Amniotic epithelial cell (primary cell): ENCODE results near the gene COMMD3.
"Not testable (repeated sequence)": the region's sequence is repeated elsewhere in the genome, so short reads cannot be mapped to it uniquely, and the experiment has no call there.

ENCODE experiments used
- DNase-seq: peaks from one replicate; pipeline ENCODE4 v3.0.0-alpha.2; 2010; ENCODE audit warnings: low read depth

COMMD3 gene

GRCh38 chr10:22338931-22339330 is 22.7 kb downstream of the COMMD3 start:
- DNase-seq = no peak

DNA sequence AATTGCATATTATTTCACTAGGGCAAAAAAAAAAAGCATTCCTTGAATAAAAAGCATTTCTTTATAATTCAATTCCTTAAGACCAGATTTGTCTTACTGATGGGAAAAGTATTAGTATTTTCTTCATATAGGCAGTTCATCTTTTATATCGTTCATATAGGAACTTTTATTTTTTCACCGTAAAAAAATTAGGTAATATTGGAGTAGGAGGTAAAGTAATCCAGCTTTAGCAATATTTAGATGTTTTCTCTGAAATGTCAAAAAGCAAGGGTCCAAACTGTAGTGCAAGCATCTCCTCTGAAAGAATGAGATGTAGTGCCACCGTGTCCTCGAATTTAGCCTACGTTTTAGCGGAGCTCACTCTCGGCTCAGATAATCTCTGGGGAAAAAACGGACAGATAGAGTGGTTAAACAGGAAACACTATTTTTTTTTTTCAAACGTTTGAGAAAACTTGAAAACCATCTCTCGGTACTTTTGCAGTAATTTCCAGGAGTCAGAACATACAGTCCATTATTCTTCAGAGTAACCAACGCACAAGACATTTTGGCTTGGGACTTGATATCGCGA is 23.7 kb downstream of the COMMD3 start:
- no peak for DNase-seq

GRCh38 chr10:22340329-22341189 is 24.4 kb downstream of the COMMD3 start:
- DNase-seq = peak; percentile 67

- no peak for DNase-seq
Measured at GRCh38 chr10:22341190-22341925, 25.2 kb downstream of the COMMD3 start.

- DNase-seq = no peak
Measured at GRCh38 chr10:22341926-22342196, 25.7 kb downstream of the COMMD3 start.

- no peak for DNase-seq
Measured at GRCh38 chr10:22342421-22342820, 26.2 kb downstream of the COMMD3 start.

DNA sequence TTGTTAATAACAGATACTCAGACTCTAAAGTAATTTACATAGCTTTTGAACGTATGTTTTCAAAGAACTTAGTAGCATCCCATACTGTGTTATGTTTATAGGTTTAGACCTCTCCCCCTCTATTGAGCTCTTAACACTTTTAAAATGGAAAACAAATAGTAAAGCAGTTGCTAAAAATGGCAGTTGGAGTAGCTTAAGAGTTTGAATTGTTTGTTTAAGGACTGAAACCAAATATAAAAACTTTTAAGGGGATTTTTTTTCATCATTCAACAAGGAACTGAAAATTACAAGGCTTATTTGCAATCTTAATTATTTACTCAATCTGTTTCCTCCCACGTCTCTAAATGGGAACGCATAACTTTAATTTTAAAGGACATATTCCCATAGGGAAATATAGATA is 27.5 kb downstream of the COMMD3 start:
- no peak for DNase-seq

GRCh38 chr10:22344249-22344648 is 28.1 kb downstream of the COMMD3 start:
- DNase-seq = no peak

DNA sequence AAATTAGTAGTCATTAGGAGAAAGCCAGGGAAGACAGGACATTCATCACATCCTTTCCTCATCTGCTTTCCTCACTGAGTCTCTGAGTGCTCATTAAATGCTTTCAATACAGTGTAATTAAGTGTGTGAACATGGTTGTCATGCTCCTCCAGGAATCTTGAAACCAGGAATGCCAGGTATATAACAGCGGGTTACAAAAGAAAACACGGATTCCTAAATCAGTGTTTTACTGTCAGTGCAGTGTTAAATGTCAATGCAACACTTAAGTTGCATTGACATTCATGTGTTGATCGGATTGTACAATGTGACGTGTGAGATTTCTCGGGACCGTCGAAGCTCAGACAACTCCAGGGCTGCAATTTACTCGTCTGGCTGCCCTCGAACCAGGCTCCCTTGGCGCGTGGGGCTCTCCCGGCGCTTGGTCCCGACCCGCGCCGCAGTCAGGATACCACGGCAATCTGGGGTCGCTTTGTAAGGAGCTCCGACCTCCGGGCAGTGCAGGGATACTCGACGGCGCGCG is 28.7 kb downstream of the COMMD3 start:
- DNase-seq = no peak

- no peak for DNase-seq
Measured at GRCh38 chr10:22345301-22346095, 29.3 kb downstream of the COMMD3 start, which contains the start of gene SPAG6. TSS of gene SPAG6 (plus strand) at chr10:22345496. CDS start at chr10:22345612, 116 bp downstream.

DNA sequence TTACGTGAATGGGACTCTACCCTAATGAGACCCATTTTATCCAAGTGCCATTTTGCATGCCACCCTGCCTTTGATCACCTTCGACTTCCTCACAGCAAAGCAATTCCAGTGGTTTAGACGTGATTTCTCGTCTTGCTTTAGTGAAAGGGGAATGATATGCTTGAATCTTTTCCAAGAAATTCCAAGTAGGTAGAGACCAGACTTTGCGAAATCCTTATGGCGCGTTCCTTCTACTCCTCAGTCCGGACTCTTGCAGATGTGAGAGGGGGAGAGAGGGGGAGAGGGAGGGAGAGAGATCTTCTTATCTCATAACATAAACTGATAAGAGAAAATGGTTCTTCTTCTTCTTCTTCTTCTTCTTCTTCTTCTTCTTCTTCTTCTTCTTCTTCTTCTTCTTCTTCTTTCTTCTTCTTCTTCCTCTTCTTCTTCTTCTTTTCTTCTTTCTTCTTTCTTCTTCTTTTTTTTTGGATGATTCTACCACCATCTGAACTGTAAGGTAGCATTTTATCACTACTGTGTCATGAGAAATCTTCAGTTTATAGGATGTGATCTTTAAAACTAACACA is 30.0 kb downstream of the COMMD3 start:
- no peak for DNase-seq

DNA sequence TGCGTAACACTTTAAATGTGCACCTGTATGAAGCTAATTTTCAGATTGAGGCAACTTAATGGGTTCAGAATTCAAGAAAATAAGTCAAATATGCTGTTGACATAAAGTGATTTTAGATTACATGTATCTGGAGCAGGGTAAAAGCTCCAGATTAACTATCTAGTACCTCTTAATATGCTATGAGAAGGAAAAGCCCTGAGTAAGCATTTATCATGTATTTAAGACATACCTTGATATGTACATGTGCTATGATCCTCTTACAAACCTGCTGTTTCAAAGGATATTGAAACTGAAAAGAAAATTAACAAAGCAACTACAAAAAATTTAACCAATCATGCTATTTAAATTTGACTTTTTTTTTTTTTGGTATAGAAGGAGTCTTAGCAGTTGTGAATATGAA is 33.6 kb downstream of the COMMD3 start:
- DNase-seq = no peak

GRCh38 chr10:22351131-22351703 is 35.0 kb downstream of the COMMD3 start:
- no peak for DNase-seq

- DNase-seq = no peak
Measured at GRCh38 chr10:22356324-22356873, 40.2 kb downstream of the COMMD3 start.

GRCh38 chr10:22357770-22358169 is 41.6 kb downstream of the COMMD3 start:
- not testable (repeated sequence) for DNase-seq

GRCh38 chr10:22363305-22363704 is 47.1 kb downstream of the COMMD3 start:
- DNase-seq = no peak

DNA sequence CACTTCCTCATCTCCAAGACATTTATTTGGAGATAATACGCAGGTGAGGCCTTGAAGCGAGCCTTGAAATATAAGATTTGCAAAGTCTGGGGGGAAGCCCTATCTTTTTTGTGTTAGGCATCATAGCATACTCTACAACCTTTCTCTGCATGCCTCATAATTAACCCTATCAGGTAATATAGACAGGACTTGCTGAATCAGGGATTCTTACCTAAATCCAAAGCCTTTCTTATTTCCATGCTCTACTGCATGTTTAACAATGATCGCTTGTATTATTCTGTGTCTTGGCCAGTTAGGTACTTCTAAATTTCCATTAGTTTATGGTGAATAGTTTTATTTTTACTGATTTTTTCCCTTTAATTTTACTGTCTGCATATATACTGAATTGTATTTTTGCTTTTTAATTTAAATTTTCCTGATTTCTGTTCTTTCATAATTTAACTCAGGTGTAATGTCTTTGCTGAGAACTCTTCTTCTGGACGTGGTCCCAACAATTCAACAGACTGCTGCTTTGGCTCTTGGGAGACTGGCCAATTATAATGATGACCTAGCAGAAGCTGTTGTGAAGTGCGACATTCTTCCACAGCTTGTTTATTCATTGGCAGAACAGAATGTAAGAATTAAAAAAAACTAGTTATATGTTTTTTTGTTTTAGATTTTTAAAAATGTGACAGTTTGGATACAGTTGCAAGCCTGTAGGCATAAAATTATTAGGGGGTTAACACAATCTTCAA is 48.4 kb downstream of the COMMD3 start:
- no peak for DNase-seq

- no peak for DNase-seq
Measured at GRCh38 chr10:22365233-22365632, 49.0 kb downstream of the COMMD3 start.

DNA sequence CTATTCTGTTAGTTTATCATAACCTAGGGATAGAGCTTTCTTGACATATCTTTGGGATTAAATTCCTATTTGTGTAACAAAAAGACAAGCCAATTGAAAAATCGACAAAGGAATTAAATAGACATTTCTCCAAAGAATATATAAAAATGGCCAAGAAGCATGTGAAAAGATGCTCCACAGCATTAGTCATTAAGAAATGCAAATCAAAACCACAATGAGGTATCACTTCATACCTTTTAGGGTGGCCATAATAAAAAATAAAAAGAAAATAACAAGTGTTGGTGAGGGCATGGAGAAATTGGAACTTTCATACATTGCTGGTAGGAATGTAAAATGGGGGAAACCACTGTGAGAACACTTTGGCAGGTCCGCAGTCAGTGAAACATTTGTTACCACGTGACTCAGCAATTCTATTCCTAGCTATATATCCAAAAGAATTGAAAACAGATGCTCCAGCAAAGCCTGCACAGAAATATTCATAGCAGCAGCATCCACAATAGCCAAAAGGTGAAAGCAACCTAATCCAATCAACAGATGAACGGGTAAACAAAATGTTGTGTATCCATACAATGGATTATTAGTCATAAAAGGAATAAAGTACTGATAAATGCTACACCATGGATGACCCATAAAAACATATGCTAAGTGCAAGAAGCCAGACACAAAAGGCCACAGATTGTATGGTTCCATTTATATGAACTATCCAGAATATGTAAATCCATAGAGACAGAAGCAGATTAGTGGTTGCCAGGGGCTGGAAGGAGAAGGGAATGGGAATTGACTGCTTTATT is 49.7 kb downstream of the COMMD3 start:
- no peak for DNase-seq

DNA sequence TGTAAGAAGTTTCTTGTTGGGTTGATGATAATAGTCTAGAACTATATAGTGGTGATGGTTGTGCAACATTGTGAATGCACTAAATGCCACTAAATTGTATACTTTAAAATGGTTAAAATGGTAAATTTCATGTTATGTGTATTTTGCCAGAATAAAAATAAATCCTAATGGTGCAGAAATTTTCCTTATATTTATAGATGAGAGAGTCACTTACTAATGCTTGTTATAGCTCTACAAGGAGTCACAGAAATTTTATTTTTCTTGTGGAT is 50.2 kb downstream of the COMMD3 start:
- no peak for DNase-seq
